Peyer's patch (tissue), 4 donors: Measurements from ENCODE around the gene SLC16A11. TPM values are rescaled to one million over a fixed set of nuclear protein-coding genes. Genes with fewer than 3 reads are reported as not detected.

ENCODE experiments used
- DNase-seq, 3 donors: peaks; one replicate each; pipeline ENCODE4 v3.0.0-alpha.2; 2017 to 2019
- H3K27ac ChIP-seq, 4 donors: fragments of 200-600 bp; sonication (generic); one replicate each; pipeline ENCODE4 v1.5.1; 2016 to 2019
- H3K27me3 ChIP-seq, 2 donors: fragments of 200-600 bp; sonication (generic); one replicate each; pipeline ENCODE4 v1.5.1; 2019
- H3K36me3 ChIP-seq, 3 donors: fragments of 200-600 bp; sonication (generic); one replicate each; pipeline ENCODE4 v1.5.1; 2016 to 2019
- H3K4me1 ChIP-seq, 4 donors: fragments of 200-600 bp; sonication (generic); one replicate each; pipeline ENCODE4 v1.5.1; 2016 to 2019
- H3K4me3 ChIP-seq, 4 donors: fragments of 200-600 bp; sonication (generic); 1 replicate in 3 of 4; 2 replicates in 1 of 4; pipeline ENCODE4 v1.5.1; 2016 to 2019; ENCODE audit warnings: mild to moderate bottlenecking in 1 of 4
- H3K9me3 ChIP-seq, 4 donors: fragments of 200-600 bp; sonication (generic); one replicate each; pipeline ENCODE4 v1.5.1; 2016 to 2019; ENCODE audit warnings: mild to moderate bottlenecking in 1 of 4
- POLR2A ChIP-seq, 2 donors: fragments of 450-650 bp; IDR thresholded peaks; one replicate each; pipeline ENCODE4 v1.5.1; 2017; ENCODE audit warnings: antibody characterized with exemption in 2 of 2, mild to moderate bottlenecking in 2 of 2, moderate library complexity in 2 of 2
- total RNA-seq, 4 donors: library from RNA; depleted of rRNA; stranded (reverse); fragments of >200 nt; gene quantifications; one replicate each; pipeline ENCODE4 v1.1.0, GENCODE V29; 2016
- TF ChIP-seq, protein P1 (sequence below), 6 experiments: fragments of 450-650 bp in 4 of 6; fragments of 200-600 bp in 2 of 6; sonication (generic) in 1 of 6; IDR thresholded peaks; one replicate each; pipeline ENCODE4 v1.5.1; 2017 to 2019; ENCODE audit warnings: antibody characterized with exemption in 6 of 6, mild to moderate bottlenecking in 3 of 6, moderate library complexity in 1 of 6

Gene SLC16A11
- total RNA-seq, 4 donors from 2014 or later, result 0.94 to 1.1 TPM; not detected in 2

DNA sequence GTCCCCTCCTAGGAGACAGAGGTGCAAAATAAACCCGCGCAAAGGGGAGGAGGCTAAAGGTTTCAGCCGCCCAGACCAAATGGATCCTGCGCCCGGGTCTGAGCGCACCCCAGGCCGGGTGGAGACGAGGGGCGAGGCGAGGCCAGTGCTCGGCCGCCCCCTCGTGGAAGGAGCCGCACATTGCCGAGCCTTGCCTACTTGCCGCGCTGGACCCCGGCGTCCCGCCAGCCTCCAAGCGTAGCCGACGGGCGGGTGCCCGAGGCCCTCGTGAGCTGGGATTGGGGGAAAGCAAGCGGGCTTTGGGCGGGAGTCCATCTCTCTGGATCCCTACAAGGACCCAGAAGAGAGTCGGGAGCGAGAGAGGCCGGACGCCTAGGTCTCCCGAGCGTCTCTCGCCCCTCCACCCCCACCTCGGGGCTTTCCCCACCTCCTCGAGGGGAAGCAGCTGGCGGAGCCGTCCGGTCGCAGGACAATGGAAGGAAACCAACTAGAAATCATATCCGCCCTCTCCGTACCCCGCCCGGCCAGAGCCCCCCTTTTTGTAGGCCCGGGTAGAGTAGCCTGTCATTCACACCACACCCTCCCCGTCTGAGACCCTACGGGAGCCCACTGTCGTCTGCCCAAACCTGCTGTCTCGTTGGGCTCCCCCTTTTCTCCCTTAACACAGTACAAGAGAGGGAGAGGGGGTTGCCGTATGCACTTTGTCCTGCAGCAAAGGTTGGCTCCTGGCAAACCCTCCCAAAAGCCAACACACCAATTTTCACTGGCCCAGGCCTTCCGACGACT, 21.7 kb downstream of the SLC16A11 start:
- DNase-seq, result peak; percentile 79 to 91 (median 86)
- H3K36me3 ChIP-seq, result no peaks in the 10 kb centered on the region
- H3K9me3 ChIP-seq, result no peaks in the 10 kb centered on the region
- no peaks in the 10 kb centered on the region for H3K27me3 ChIP-seq
- H3K4me1 ChIP-seq, result peaks cover 2 to 31% (median 14%) of the 10 kb centered on the region in 4 donors
- peak overlapping the region; percentile 4 to 46 (median 35) for H3K4me3 ChIP-seq
- TF ChIP-seq, protein P1, sequence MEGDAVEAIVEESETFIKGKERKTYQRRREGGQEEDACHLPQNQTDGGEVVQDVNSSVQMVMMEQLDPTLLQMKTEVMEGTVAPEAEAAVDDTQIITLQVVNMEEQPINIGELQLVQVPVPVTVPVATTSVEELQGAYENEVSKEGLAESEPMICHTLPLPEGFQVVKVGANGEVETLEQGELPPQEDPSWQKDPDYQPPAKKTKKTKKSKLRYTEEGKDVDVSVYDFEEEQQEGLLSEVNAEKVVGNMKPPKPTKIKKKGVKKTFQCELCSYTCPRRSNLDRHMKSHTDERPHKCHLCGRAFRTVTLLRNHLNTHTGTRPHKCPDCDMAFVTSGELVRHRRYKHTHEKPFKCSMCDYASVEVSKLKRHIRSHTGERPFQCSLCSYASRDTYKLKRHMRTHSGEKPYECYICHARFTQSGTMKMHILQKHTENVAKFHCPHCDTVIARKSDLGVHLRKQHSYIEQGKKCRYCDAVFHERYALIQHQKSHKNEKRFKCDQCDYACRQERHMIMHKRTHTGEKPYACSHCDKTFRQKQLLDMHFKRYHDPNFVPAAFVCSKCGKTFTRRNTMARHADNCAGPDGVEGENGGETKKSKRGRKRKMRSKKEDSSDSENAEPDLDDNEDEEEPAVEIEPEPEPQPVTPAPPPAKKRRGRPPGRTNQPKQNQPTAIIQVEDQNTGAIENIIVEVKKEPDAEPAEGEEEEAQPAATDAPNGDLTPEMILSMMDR (IDR thresholded peaks at IDR 0.05), result peak; percentile 88 to 96 (median 94)
- TF ChIP-seq POLR2A (IDR thresholded peaks at IDR 0.05), result no peak
- H3K27ac ChIP-seq, result peak overlapping the region; percentile 60 to 70 (median 66)

DNA sequence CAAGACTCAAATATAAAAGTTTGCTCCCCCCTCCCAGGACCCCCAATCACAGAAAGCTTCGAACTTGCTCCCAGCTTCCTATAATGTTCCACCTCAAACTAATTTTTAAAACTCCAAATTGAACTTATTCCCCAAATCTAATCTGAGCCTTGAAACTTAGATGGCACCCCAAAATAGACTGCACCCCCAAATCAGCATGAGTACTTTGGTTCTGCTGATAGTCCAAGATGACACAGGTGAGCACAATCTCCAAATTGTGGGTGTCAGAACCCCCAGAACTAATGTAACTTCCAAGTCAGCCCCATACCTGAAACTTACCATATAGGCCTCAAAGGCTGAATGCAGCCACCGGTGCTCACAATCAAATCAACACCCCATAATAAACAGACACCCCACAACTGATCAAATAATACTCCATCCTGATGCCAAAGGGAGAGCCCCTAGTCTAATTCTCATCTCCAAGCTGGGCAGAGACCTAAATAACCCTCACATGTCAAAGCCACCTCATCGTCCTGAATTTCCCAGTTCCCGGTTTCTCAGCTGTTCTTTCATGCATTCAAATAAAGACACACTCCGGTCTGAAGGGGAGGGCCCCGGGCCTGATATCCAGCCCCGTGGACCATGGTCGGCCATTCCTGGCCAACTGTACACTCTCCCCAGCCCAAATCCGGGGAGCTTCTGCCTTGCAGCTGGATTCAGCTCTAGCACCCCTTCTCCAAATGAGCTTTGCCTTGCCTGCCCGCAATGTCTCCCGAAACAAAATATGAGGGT, 22.8 kb downstream of the SLC16A11 start:
- TF ChIP-seq, protein P1 (IDR thresholded peaks at IDR 0.05), result no peak
- TF ChIP-seq POLR2A (IDR thresholded peaks at IDR 0.05), result no peak
- H3K9me3 ChIP-seq, result no peaks in the 10 kb centered on the region
- H3K27me3 ChIP-seq, result no peaks in the 10 kb centered on the region
- no peaks in the 10 kb centered on the region for H3K36me3 ChIP-seq
- no peak for DNase-seq
- H3K4me1 ChIP-seq, result peaks cover 2 to 42% (median 14%) of the 10 kb centered on the region in 4 donors
- H3K4me3 ChIP-seq, result no peak overlapping the region
- H3K27ac ChIP-seq, result peak overlapping the region in 2 of 4 donors; percentile 45 to 69

DNA sequence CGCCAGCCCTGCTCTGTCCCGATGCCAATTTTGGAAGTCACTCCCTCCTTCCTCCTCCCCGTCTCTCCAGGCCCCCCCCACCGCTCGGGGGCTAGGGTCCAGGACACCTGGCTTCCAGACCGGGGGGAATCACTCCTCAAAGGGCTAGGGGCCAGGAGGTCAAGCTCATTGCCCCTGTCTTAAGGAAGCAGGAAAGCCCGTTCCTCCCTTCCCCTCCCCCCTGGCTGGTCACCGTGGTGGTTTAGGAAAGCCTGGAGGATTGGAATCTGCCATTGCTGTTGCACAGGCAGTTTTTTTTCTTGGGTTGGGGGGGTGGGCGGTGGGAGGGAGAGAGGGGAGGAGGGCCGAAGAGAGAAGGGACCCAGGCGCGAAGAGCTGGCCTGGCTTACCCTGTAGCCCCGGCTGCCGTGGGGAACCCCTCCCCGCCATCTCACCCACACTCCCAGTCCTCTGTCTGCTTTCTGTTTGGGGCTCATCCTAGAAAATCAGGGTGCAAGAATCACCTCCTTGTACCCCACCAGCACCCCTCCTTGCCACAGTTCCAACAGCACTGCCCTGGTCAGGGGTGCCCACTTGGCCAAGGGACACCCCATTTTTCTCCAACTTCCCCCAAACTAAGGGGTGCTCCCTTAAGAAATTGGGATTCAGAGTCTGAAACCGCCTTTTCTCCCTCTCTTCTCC, 23.9 kb downstream of the SLC16A11 start:
- H3K4me1 ChIP-seq, result peaks cover 2 to 52% (median 17%) of the 10 kb centered on the region in 4 donors
- no peaks in the 10 kb centered on the region for H3K9me3 ChIP-seq
- peak in 1 of 3 donors; percentile 56 for DNase-seq
- H3K4me3 ChIP-seq, result peak overlapping the region; percentile 10 to 53 (median 29)
- no peaks in the 10 kb centered on the region for H3K27me3 ChIP-seq
- H3K36me3 ChIP-seq, result no peaks in the 10 kb centered on the region
- no peak for TF ChIP-seq POLR2A (IDR thresholded peaks at IDR 0.05)
- TF ChIP-seq, protein P1 (IDR thresholded peaks at IDR 0.05), result no peak
- peak overlapping the region; percentile 62 to 82 (median 72) for H3K27ac ChIP-seq

DNA sequence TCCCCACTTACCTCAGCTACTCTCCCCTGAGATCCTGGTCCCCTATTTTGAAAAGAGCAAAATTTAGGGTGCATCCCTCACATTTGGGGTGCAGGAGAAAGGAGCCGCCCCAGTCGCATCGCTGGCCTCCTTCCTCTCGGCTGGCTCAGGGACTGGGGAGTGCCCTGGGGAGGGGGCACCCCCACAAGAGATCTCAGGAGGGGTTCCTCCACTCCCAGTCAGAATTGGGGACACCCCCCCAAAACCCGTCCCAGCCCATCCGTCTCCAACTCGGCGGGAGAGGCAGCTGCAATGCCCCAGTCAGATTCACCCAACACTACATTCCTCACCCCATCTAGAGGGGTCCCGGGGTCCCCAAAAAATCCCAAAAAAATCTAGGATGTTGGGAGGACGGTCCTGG, 24.5 kb downstream of the SLC16A11 start:
- TF ChIP-seq, protein P1 (IDR thresholded peaks at IDR 0.05), result no peak
- TF ChIP-seq POLR2A (IDR thresholded peaks at IDR 0.05), result no peak
- H3K36me3 ChIP-seq, result no peaks in the 10 kb centered on the region
- DNase-seq, result no peak
- no peaks in the 10 kb centered on the region for H3K27me3 ChIP-seq
- H3K27ac ChIP-seq, result peak overlapping the region; percentile 62 to 82 (median 72)
- no peaks in the 10 kb centered on the region for H3K9me3 ChIP-seq
- H3K4me3 ChIP-seq, result peak overlapping the region; percentile 10 to 53 (median 32)
- H3K4me1 ChIP-seq, result peaks cover 2 to 52% (median 17%) of the 10 kb centered on the region in 4 donors

DNA sequence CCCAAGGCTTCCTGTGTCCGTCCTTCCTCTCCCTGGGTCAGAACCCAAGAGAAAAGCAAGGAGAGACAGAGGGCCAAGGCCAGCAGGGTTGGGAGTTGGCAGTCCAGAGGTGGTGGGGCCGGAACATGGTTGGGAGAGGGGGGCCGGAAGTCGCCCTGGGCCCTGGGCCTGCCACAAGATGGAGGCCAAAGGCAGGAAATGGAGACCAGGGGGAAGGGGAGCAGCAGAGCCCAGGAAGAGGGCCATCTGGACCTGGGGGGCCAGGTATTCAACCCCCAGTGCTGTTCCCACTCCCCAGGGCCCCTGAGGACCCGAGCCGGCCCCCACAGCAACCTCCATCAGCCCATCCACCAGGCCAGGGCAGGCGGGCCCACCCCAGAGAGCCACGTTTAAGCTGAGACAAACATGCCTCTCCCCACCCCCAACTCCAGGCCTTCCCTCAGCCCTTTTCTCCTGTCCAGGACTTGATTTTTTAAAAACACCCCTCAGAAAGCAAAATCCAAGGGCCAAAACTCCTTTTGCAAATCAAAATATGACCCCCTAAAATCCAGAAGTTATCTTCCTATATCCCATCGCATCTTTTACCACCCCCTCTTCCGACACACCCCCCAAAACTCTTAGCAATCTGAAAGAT, 25.4 kb downstream of the SLC16A11 start:
- no peak for DNase-seq
- H3K27me3 ChIP-seq, result no peaks in the 10 kb centered on the region
- H3K27ac ChIP-seq, result peak overlapping the region; percentile 62 to 82 (median 72)
- peak overlapping the region; percentile 10 to 53 (median 32) for H3K4me3 ChIP-seq
- no peaks in the 10 kb centered on the region for H3K9me3 ChIP-seq
- TF ChIP-seq, protein P1 (IDR thresholded peaks at IDR 0.05), result no peak
- no peak for TF ChIP-seq POLR2A (IDR thresholded peaks at IDR 0.05)
- H3K36me3 ChIP-seq, result no peaks in the 10 kb centered on the region
- H3K4me1 ChIP-seq, result peaks cover 2 to 57% (median 21%) of the 10 kb centered on the region in 4 donors
